Measurements from ENCODE around the gene SECTM1.
"Not testable (repeated sequence)": the region's sequence is repeated elsewhere in the genome, so short reads cannot be mapped to it uniquely, and the experiment has no call there.

SECTM1 gene

GRCh38 chr17:82333279-82334171 is at the start of gene SECTM1:
TSS of gene SECTM1 (minus strand) at chr17:82333766. CDS start at chr17:82327240, 6,526 bp downstream.
- peak; percentile 3 for ATAC-seq

GRCh38 chr17:82382933-82383255 is 49.3 kb upstream of the SECTM1 start:
- no peak for ATAC-seq
- TF ChIP-seq CSRNP3 (CRISPR knock-in tag; IDR thresholded peaks at IDR 0.05) (no peak), BACH2 (CRISPR knock-in tag; IDR thresholded peaks at IDR 0.05; ENCODE audit: borderline replicate concordance) (no peak), ESRRG (CRISPR knock-in tag; IDR thresholded peaks at IDR 0.05) (no peak), TSHZ2 (CRISPR knock-in tag; IDR thresholded peaks at IDR 0.05) (no peak), ISL1 (CRISPR knock-in tag; IDR thresholded peaks at IDR 0.05) (no peak), PATZ1 (CRISPR knock-in tag; IDR thresholded peaks at IDR 0.05; ENCODE audit: borderline replicate concordance) (no peak), CREB5 (CRISPR knock-in tag; IDR thresholded peaks at IDR 0.05; ENCODE audit: low read depth) (no peak), ZNF565 (CRISPR knock-in tag; conservative IDR thresholded peaks at IDR 0.05; ENCODE audit: low read depth) (no peak), ZFP30 (CRISPR knock-in tag; IDR thresholded peaks at IDR 0.05) (no peak), GLIS3 (CRISPR knock-in tag; IDR thresholded peaks at IDR 0.05) (no peak), OSR1 (CRISPR knock-in tag; IDR thresholded peaks at IDR 0.05) (no peak), PPARA (CRISPR knock-in tag; IDR thresholded peaks at IDR 0.05; ENCODE audit: borderline replicate concordance) (no peak), ZFP3 (CRISPR knock-in tag; IDR thresholded peaks at IDR 0.05) (no peak), POU6F1 (CRISPR knock-in tag; IDR thresholded peaks at IDR 0.05; ENCODE audit: borderline replicate concordance, low read depth) (no peak), SNAI2 (CRISPR knock-in tag; IDR thresholded peaks at IDR 0.05) (no peak), TOX (CRISPR knock-in tag; IDR thresholded peaks at IDR 0.05; ENCODE audit: borderline replicate concordance) (no peak)

More at GRCh38 chr17:82333279-82334171, at the start of gene SECTM1:
- TF ChIP-seq PATZ1 (CRISPR knock-in tag; IDR thresholded peaks at IDR 0.05; ENCODE audit: borderline replicate concordance) = no peak
- TF ChIP-seq RARB (CRISPR knock-in tag; IDR thresholded peaks at IDR 0.05) = no peak
- TF ChIP-seq CSDC2 (CRISPR knock-in tag; IDR thresholded peaks at IDR 0.05) = no peak
- TF ChIP-seq ISL1 (CRISPR knock-in tag; IDR thresholded peaks at IDR 0.05) = no peak

- not testable (repeated sequence) for ATAC-seq
Observed at GRCh38 chr17:82382220-82382932, 48.8 kb upstream of the SECTM1 start.

GRCh38 chr17:82381703-82382009 is 48.1 kb upstream of the SECTM1 start:
- ATAC-seq = not testable (repeated sequence)
